ENCODE data around the gene ZC3H4. TPM values are rescaled to one million over a fixed set of nuclear protein-coding genes. Genes with fewer than 3 reads are reported as not detected.

ZC3H4 gene
- total and polyA plus RNA-seq, 9 of the 15 experiments (the other 6 are each of a cell fraction or from before 2014, with no cell fraction given) = 2.2 to 75.6 (median 18.3) TPM

DNA sequence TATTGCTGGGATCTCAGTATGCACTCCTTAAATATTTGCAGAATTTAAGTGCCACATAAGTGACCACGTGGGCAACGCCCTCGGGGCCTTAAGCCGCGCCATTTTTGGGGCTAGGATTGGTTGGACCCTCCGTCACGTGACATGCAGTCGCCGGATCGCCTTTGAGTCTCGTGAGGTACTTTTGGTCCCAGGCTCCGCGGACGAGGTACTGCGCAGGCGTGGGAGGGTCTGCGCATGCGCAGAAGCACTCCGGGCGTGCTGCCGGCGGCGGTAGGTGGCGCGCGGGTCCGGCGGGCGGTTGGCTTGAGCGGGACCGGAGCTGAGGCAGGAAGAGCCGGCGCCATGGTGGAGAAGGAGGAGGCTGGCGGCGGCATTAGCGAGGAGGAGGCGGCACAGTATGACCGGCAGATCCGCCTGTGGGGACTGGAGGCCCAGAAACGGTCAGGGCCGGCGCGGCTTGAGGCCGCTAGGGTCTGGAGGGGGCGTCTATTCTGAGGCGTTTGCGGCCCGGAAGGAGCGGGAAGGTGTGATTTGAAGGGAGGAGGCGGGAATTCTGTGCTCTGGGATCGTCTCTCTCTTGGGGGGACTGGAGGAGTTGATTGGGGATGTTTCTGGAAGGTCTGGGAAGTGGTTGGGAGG is 17.1 kb upstream of the ZC3H4 start, which contains the start of gene SAE1 (continued):
- TF ChIP-seq ZNF24 (IDR thresholded peaks at IDR 0.05) = no peak
- TF ChIP-seq, protein P1, sequence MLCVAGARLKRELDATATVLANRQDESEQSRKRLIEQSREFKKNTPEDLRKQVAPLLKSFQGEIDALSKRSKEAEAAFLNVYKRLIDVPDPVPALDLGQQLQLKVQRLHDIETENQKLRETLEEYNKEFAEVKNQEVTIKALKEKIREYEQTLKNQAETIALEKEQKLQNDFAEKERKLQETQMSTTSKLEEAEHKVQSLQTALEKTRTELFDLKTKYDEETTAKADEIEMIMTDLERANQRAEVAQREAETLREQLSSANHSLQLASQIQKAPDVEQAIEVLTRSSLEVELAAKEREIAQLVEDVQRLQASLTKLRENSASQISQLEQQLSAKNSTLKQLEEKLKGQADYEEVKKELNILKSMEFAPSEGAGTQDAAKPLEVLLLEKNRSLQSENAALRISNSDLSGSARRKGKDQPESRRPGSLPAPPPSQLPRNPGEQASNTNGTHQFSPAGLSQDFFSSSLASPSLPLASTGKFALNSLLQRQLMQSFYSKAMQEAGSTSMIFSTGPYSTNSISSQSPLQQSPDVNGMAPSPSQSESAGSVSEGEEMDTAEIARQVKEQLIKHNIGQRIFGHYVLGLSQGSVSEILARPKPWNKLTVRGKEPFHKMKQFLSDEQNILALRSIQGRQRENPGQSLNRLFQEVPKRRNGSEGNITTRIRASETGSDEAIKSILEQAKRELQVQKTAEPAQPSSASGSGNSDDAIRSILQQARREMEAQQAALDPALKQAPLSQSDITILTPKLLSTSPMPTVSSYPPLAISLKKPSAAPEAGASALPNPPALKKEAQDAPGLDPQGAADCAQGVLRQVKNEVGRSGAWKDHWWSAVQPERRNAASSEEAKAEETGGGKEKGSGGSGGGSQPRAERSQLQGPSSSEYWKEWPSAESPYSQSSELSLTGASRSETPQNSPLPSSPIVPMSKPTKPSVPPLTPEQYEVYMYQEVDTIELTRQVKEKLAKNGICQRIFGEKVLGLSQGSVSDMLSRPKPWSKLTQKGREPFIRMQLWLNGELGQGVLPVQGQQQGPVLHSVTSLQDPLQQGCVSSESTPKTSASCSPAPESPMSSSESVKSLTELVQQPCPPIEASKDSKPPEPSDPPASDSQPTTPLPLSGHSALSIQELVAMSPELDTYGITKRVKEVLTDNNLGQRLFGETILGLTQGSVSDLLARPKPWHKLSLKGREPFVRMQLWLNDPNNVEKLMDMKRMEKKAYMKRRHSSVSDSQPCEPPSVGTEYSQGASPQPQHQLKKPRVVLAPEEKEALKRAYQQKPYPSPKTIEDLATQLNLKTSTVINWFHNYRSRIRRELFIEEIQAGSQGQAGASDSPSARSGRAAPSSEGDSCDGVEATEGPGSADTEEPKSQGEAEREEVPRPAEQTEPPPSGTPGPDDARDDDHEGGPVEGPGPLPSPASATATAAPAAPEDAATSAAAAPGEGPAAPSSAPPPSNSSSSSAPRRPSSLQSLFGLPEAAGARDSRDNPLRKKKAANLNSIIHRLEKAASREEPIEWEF (CRISPR knock-in tag; IDR thresholded peaks at IDR 0.05) = no peak
- no peak for TF ChIP-seq ETV6 (IDR thresholded peaks at IDR 0.05; ENCODE audit: borderline replicate concordance in 1 of 2, low read depth in 2 of 2, low read length in 1 of 2)
- TF ChIP-seq ETV6 (CRISPR knock-in tag; IDR thresholded peaks at IDR 0.05; ENCODE audit: borderline replicate concordance) = no peak
- TF ChIP-seq, protein P2, sequence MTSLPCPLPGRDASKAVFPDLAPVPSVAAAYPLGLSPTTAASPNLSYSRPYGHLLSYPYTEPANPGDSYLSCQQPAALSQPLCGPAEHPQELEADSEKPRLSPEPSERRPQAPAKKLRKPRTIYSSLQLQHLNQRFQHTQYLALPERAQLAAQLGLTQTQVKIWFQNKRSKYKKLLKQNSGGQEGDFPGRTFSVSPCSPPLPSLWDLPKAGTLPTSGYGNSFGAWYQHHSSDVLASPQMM (CRISPR knock-in tag; IDR thresholded peaks at IDR 0.05) = no peak
- TF ChIP-seq, protein P3, sequence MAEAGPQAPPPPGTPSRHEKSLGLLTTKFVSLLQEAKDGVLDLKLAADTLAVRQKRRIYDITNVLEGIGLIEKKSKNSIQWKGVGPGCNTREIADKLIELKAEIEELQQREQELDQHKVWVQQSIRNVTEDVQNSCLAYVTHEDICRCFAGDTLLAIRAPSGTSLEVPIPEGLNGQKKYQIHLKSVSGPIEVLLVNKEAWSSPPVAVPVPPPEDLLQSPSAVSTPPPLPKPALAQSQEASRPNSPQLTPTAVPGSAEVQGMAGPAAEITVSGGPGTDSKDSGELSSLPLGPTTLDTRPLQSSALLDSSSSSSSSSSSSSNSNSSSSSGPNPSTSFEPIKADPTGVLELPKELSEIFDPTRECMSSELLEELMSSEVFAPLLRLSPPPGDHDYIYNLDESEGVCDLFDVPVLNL (CRISPR knock-in tag; IDR thresholded peaks at IDR 0.05; ENCODE audit: low read depth) = peak; percentile 83
- TF ChIP-seq STAT5A (IDR thresholded peaks at IDR 0.05; ENCODE audit: borderline replicate concordance, low read length) = no peak
- TF ChIP-seq, protein P4, sequence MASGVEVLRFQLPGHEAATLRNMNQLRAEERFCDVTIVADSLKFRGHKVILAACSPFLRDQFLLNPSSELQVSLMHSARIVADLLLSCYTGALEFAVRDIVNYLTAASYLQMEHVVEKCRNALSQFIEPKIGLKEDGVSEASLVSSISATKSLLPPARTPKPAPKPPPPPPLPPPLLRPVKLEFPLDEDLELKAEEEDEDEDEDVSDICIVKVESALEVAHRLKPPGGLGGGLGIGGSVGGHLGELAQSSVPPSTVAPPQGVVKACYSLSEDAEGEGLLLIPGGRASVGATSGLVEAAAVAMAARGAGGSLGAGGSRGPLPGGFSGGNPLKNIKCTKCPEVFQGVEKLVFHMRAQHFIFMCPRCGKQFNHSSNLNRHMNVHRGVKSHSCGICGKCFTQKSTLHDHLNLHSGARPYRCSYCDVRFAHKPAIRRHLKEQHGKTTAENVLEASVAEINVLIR (CRISPR knock-in tag; IDR thresholded peaks at IDR 0.05) = no peak
- no peak for TF ChIP-seq MXI1 (IDR thresholded peaks at IDR 0.05; ENCODE audit: low read depth, low read length)
- TF ChIP-seq, protein P5, sequence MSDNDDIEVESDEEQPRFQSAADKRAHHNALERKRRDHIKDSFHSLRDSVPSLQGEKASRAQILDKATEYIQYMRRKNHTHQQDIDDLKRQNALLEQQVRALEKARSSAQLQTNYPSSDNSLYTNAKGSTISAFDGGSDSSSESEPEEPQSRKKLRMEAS (CRISPR knock-in tag; IDR thresholded peaks at IDR 0.05) = peak; percentile 99
- TF ChIP-seq, protein P6, sequence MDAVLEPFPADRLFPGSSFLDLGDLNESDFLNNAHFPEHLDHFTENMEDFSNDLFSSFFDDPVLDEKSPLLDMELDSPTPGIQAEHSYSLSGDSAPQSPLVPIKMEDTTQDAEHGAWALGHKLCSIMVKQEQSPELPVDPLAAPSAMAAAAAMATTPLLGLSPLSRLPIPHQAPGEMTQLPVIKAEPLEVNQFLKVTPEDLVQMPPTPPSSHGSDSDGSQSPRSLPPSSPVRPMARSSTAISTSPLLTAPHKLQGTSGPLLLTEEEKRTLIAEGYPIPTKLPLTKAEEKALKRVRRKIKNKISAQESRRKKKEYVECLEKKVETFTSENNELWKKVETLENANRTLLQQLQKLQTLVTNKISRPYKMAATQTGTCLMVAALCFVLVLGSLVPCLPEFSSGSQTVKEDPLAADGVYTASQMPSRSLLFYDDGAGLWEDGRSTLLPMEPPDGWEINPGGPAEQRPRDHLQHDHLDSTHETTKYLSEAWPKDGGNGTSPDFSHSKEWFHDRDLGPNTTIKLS (IDR thresholded peaks at IDR 0.05; ENCODE audit: borderline replicate concordance, low read depth) = peak; percentile 91
- TF ChIP-seq ZNF184 (CRISPR knock-in tag; IDR thresholded peaks at IDR 0.05) = no peak
- TF ChIP-seq L3MBTL2 (IDR thresholded peaks at IDR 0.05) = peak; percentile 99
